ENCODE results near the gene CRIP2. TPM values are rescaled to one million over a fixed set of nuclear protein-coding genes. Genes with fewer than 3 reads are reported as not detected.
A peak's percentile ranks its signal among the peaks of the same experiment; 100 is the strongest.

CRIP2 gene
- total and polyA plus RNA-seq, 9 of the 15 experiments (the other 6 are each of a cell fraction or from before 2014, with no cell fraction given), result 0.18 to 2.0 (median 0.69) TPM; not detected in 1

- no peak overlapping the region for H3K4me3 ChIP-seq
- ATAC-seq (no peak), DNase-seq (ENCODE audit: extremely low read depth in 1 of 4, low spot score in 3 of 4) (no peak), FAIRE-seq (no peak)
- H3K9ac ChIP-seq (ENCODE audit: insufficient read depth in 1 of 2, low read depth in 2 of 2, low read length in 2 of 2), result no peak overlapping the region
- peaks cover 8% of the 10 kb centered on the region; the same call in 1 of the 2 replicates for H4K20me1 ChIP-seq (replicated peaks; ENCODE audit: control insufficient read depth, insufficient read depth, low read length)
- 92% methylated on average over 16 of the region's 31 CpGs for WGBS (ENCODE audit: insufficient coverage, low coverage, missing lambda C conversion rate)
- no peaks in the 10 kb centered on the region for H3K27me3 ChIP-seq (ENCODE audit: control insufficient read depth in 2 of 2, insufficient read depth in 2 of 2, low read length in 2 of 2)
- in situ Hi-C loops (cut with MboI), result no loop called here
- no peaks in the 10 kb centered on the region for H3K9me3 ChIP-seq (replicated peaks; ENCODE audit: control insufficient read depth, insufficient read depth, low read depth, low read length)
- peaks cover 0 to 50% of the 10 kb centered on the region in 2 experiments; a peak in 2 of 5 replicates for H3K4me1 ChIP-seq (replicated peaks in 1 of 2; ENCODE audit: control insufficient read depth in 2 of 2, insufficient read depth in 2 of 2, low read length in 2 of 2)
- H3K4me2 ChIP-seq (ENCODE audit: insufficient read depth, low read length), result no peak overlapping the region
- peaks cover 69% of the 10 kb centered on the region for H3K79me2 ChIP-seq (ENCODE audit: control insufficient read depth, insufficient read depth, low read length)
- TF ChIP-seq KLF13 (tag; IDR thresholded peaks at IDR 0.05; ENCODE audit: borderline replicate concordance, low read depth) (no peak), POLR2G (IDR thresholded peaks at IDR 0.05; ENCODE audit: low read depth, low read length) (0 out of 2 replicates have a peak, but pooled peaks have one; percentile 52)
- no peak overlapping the region for H3K27ac ChIP-seq (ENCODE audit: extremely low read depth, low read depth, low read length)
- POLR2A ChIA-PET, result interaction anchor here (0.7 kb wide), 1 partner anchor 20 kb away, joined by 3 read pairs; no protein-coding TSS in a partner anchor
- intact Hi-C loops (cut with micrococcal nuclease), result no loop called here
- no peak overlapping the region for H2AFZ ChIP-seq (ENCODE audit: low read depth, low read length)
- CTCF ChIA-PET (ENCODE audit: low intra/inter-chr PET ratio), result no interaction called here
- BruUV-seq (replicated peaks), result no TSS peak
- H3K36me3 ChIP-seq (ENCODE audit: control insufficient read depth, insufficient read depth, low read length), result peaks cover 44% of the 10 kb centered on the region; the same call in 1 of the 3 replicates
- no peaks in the 10 kb centered on the region for H3K9me1 ChIP-seq (ENCODE audit: control insufficient read depth, insufficient read depth, low read length)
Observed at GRCh38 chr14:105436891-105437722, 37.5 kb upstream of the CRIP2 start.
